HG02763 (cell line): ENCODE measurements around the gene HIVEP1.
"Not testable (repeated sequence)": the region's sequence is repeated elsewhere in the genome, so short reads cannot be mapped to it uniquely, and the experiment has no call there.

Experiments used
- ATAC-seq: cut with Tn5 transposase; IDR thresholded peaks from one replicate; pipeline ENCODE4 v1.9.1; 2021; ENCODE audit warnings: mild to moderate bottlenecking, moderate library complexity; ENCODE audit not compliant: unreplicated experiment

HIVEP1 gene

GRCh38 chr6:12082368-12082767 is 70.3 kb downstream of the HIVEP1 start:
- no peak for ATAC-seq

- no peak for ATAC-seq
Observed at GRCh38 chr6:12083302-12083701, 71.2 kb downstream of the HIVEP1 start.

GRCh38 chr6:12083763-12084162 is 71.7 kb downstream of the HIVEP1 start:
- no peak for ATAC-seq

- no peak for ATAC-seq
Observed at GRCh38 chr6:12084681-12085080, 72.6 kb downstream of the HIVEP1 start.

GRCh38 chr6:12088531-12088930 is 76.4 kb downstream of the HIVEP1 start:
- no peak for ATAC-seq

- ATAC-seq = no peak
Observed at GRCh38 chr6:12090714-12091113, 78.6 kb downstream of the HIVEP1 start.

GRCh38 chr6:12092762-12093161 is 80.7 kb downstream of the HIVEP1 start:
- ATAC-seq = no peak

GRCh38 chr6:12094689-12095088 is 82.6 kb downstream of the HIVEP1 start:
- no peak for ATAC-seq

GRCh38 chr6:12096342-12096741 is 84.2 kb downstream of the HIVEP1 start:
- ATAC-seq = no peak

- ATAC-seq = no peak
Observed at GRCh38 chr6:12097791-12098190, 85.7 kb downstream of the HIVEP1 start.

- ATAC-seq = no peak
Observed at GRCh38 chr6:12099623-12100338, 87.7 kb downstream of the HIVEP1 start.

- ATAC-seq = no peak
Observed at GRCh38 chr6:12101048-12101447, 88.9 kb downstream of the HIVEP1 start.

GRCh38 chr6:12101653-12102312 is 89.7 kb downstream of the HIVEP1 start:
- ATAC-seq = no peak

- no peak for ATAC-seq
Observed at GRCh38 chr6:12102350-12102749, 90.2 kb downstream of the HIVEP1 start.

- ATAC-seq = no peak
Observed at GRCh38 chr6:12103158-12103557, 91.0 kb downstream of the HIVEP1 start.

GRCh38 chr6:12105271-12105670 is 93.2 kb downstream of the HIVEP1 start:
- no peak for ATAC-seq

GRCh38 chr6:12108376-12108775 is 96.3 kb downstream of the HIVEP1 start:
- not testable (repeated sequence) for ATAC-seq

- ATAC-seq = no peak
Observed at GRCh38 chr6:12110523-12111362, 98.6 kb downstream of the HIVEP1 start.

- ATAC-seq = no peak
Observed at GRCh38 chr6:12111363-12111670, 99.2 kb downstream of the HIVEP1 start.

GRCh38 chr6:12112540-12113189 is 100.6 kb downstream of the HIVEP1 start:
- no peak for ATAC-seq

GRCh38 chr6:12113190-12113577 is 101.1 kb downstream of the HIVEP1 start:
- ATAC-seq = no peak
